Activated T-helper 2 cell treated with anti-CD3 and anti-CD28 coated beads, Interferon-gamma antibody, Interleukin-2, Interleukin-4, amounts not matched to agents 10 μg/mL and 5 μg/mL and 100 μg/mL, durations not matched to agents 14 hours and 24 hours and 36 hours (primary cell): ENCODE measurements around the gene HAUS8. TPM values are rescaled to one million over a fixed set of nuclear protein-coding genes. Genes with fewer than 3 reads are reported as not detected.
A peak's percentile ranks its signal among the peaks of the same experiment; 100 is the strongest.

Experiments used
- DNase-seq: peaks from one replicate; pipeline ENCODE4 v3.0.0; 2021; ENCODE audit warnings: low spot score
- H3K27ac Mint-ChIP-seq: one replicate; pipeline ENCODE4 v1.8.0; 2021; ENCODE audit warnings: mixed read lengths
- H3K27me3 Mint-ChIP-seq: one replicate; pipeline ENCODE4 v1.8.0; 2021; ENCODE audit warnings: low read depth, mixed read lengths
- H3K36me3 Mint-ChIP-seq: one replicate; pipeline ENCODE4 v1.8.0; 2021; ENCODE audit warnings: low read depth, mixed read lengths
- H3K4me1 Mint-ChIP-seq: one replicate; pipeline ENCODE4 v1.8.0; 2021; ENCODE audit warnings: low read depth, mixed read lengths
- H3K4me3 Mint-ChIP-seq: one replicate; pipeline ENCODE4 v1.8.0; 2021; ENCODE audit warnings: low read depth, mild to moderate bottlenecking, moderate library complexity, mixed read lengths
- H3K9me3 Mint-ChIP-seq: one replicate; pipeline ENCODE4 v1.8.0; 2021; ENCODE audit warnings: mixed read lengths
- intact Hi-C: fragments of 100-400 bp; cut with micrococcal nuclease; formaldehyde crosslinking; loops from one replicate; pipeline ENCODE4 v1.15.1; 2023
- total RNA-seq: library from RNA; stranded (reverse); gene quantifications from 2 replicates; pipeline ENCODE4 v1.2.3, GENCODE V29; 2022

The HAUS8 gene
- total RNA-seq, 1 donor from 2014 or later: 28.8 TPM

- H3K4me1 Mint-ChIP-seq: peaks cover 15% of the 10 kb centered on the region
- DNase-seq: no peak
- intact Hi-C loops: no loop called here
- H3K27me3 Mint-ChIP-seq: no peaks in the 10 kb centered on the region
- H3K36me3 Mint-ChIP-seq: peaks cover 74% of the 10 kb centered on the region
- H3K27ac Mint-ChIP-seq: no peak overlapping the region
- no peak overlapping the region for H3K4me3 Mint-ChIP-seq
- peaks cover 5% of the 10 kb centered on the region for H3K9me3 Mint-ChIP-seq
These were observed 14.4 kb downstream of the HAUS8 start for GRCh38 chr19:17060802-17061201.

GRCh38 chr19:17058236-17058635 lies 17.0 kb downstream of the HAUS8 start:
- DNase-seq: no peak
- H3K4me3 Mint-ChIP-seq: no peak overlapping the region
- intact Hi-C loops: no loop called here
- H3K4me1 Mint-ChIP-seq: peaks cover 2% of the 10 kb centered on the region
- H3K9me3 Mint-ChIP-seq: no peaks in the 10 kb centered on the region
- no peaks in the 10 kb centered on the region for H3K27me3 Mint-ChIP-seq
- H3K27ac Mint-ChIP-seq: no peak overlapping the region
- peaks cover 63% of the 10 kb centered on the region for H3K36me3 Mint-ChIP-seq

GRCh38 chr19:17055636-17056035 lies 19.6 kb downstream of the HAUS8 start:
- H3K4me3 Mint-ChIP-seq: no peak overlapping the region
- no peak overlapping the region for H3K27ac Mint-ChIP-seq
- H3K4me1 Mint-ChIP-seq: no peaks in the 10 kb centered on the region
- DNase-seq: no peak
- H3K9me3 Mint-ChIP-seq: no peaks in the 10 kb centered on the region
- H3K27me3 Mint-ChIP-seq: no peaks in the 10 kb centered on the region
- peaks cover 67% of the 10 kb centered on the region for H3K36me3 Mint-ChIP-seq
- intact Hi-C loops: no loop called here

DNA sequence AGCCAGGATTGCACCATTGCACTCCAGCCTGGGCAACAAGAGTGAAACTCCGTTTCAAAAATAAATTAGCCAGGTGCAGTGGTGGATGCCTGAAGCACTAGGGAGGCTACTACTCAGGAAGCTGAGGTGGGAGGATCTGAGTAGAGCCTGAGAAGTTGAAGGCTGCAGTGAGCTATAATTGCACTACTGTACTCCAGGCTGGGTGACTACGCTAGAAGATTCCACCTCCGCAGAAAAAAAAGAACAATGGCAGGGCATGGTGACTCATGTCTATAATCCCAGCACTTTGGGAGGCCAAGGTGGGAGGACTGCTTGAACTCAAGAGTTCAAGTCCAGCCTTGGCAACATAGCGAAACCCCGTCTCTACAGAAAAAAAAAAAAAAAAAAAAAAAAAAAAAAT lies 20.5 kb downstream of the HAUS8 start:
- Mint-ChIP-seq H3K4me3 (no peak overlapping the region), H3K27me3 (no peaks in the 10 kb centered on the region), H3K36me3 (peaks cover 63% of the 10 kb centered on the region), H3K4me1 (no peaks in the 10 kb centered on the region), H3K9me3 (no peaks in the 10 kb centered on the region), H3K27ac (no peak overlapping the region)
- DNase-seq: no peak
- intact Hi-C loops: loop anchor here (5.0 kb wide), 1 partner anchor 282 kb away; no protein-coding TSS in a partner anchor

GRCh38 chr19:17052439-17052838 lies 22.8 kb downstream of the HAUS8 start:
- Mint-ChIP-seq H3K4me3 (no peak overlapping the region), H3K27ac (no peak overlapping the region), H3K36me3 (peaks cover 54% of the 10 kb centered on the region), H3K4me1 (no peaks in the 10 kb centered on the region), H3K9me3 (no peaks in the 10 kb centered on the region), H3K27me3 (no peaks in the 10 kb centered on the region)
- intact Hi-C loops: loop anchor here (5.0 kb wide), 1 partner anchor 280 kb away; no protein-coding TSS in a partner anchor
- DNase-seq: no peak

GRCh38 chr19:17049711-17050280 lies 25.5 kb downstream of the HAUS8 start:
- no peaks in the 10 kb centered on the region for H3K4me1 Mint-ChIP-seq
- H3K36me3 Mint-ChIP-seq: peaks cover 42% of the 10 kb centered on the region
- peak overlapping the region; percentile 17 for H3K27ac Mint-ChIP-seq
- no peak for DNase-seq
- H3K4me3 Mint-ChIP-seq: no peak overlapping the region
- intact Hi-C loops: loop anchor here (5.0 kb wide), 1 partner anchor 277 kb away; no protein-coding TSS in a partner anchor
- H3K27me3 Mint-ChIP-seq: no peaks in the 10 kb centered on the region
- H3K9me3 Mint-ChIP-seq: no peaks in the 10 kb centered on the region

GRCh38 chr19:17048885-17049453 lies 26.3 kb downstream of the HAUS8 start:
- Mint-ChIP-seq H3K36me3 (peaks cover 39% of the 10 kb centered on the region), H3K27ac (no peak overlapping the region), H3K4me3 (no peak overlapping the region), H3K27me3 (no peaks in the 10 kb centered on the region), H3K4me1 (no peaks in the 10 kb centered on the region), H3K9me3 (no peaks in the 10 kb centered on the region)
- DNase-seq: no peak
- intact Hi-C loops: no loop called here

- Mint-ChIP-seq H3K36me3 (peaks cover 18% of the 10 kb centered on the region), H3K9me3 (no peaks in the 10 kb centered on the region), H3K27ac (no peak overlapping the region), H3K4me3 (no peak overlapping the region), H3K4me1 (no peaks in the 10 kb centered on the region), H3K27me3 (peaks cover 2% of the 10 kb centered on the region)
- intact Hi-C loops: no loop called here
- DNase-seq: no peak
These were observed 29.2 kb downstream of the HAUS8 start for GRCh38 chr19:17045907-17046502.

- intact Hi-C loops: no loop called here
- Mint-ChIP-seq H3K27me3 (peaks cover 2% of the 10 kb centered on the region), H3K27ac (no peak overlapping the region), H3K36me3 (peaks cover 4% of the 10 kb centered on the region), H3K9me3 (no peaks in the 10 kb centered on the region), H3K4me3 (no peak overlapping the region), H3K4me1 (no peaks in the 10 kb centered on the region)
- DNase-seq: no peak
These were observed 31.5 kb downstream of the HAUS8 start for GRCh38 chr19:17043744-17044143.

DNA sequence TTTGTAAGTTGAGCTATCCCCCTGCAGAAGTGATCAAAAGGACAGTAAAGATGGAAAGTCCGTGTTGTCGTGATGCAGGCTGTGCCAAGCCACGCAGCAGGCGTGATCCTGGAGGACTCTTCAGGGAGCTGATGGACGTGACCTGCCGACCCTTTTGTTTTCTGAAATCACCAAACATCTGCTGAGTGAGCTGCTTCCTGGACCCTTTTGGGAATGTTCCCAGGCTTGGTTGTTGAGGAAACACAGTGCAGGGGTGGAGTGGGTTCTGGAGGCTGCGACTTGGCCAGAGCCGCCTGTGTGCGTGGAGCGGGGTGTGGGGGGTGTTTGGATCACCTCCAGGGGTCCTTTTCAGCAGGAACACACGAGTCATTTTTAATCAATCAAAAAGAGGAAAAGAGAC lies 33.3 kb downstream of the HAUS8 start:
- no peaks in the 10 kb centered on the region for H3K4me1 Mint-ChIP-seq
- DNase-seq: no peak
- no peak overlapping the region for H3K4me3 Mint-ChIP-seq
- no peaks in the 10 kb centered on the region for H3K36me3 Mint-ChIP-seq
- no peak overlapping the region for H3K27ac Mint-ChIP-seq
- intact Hi-C loops: no loop called here
- no peaks in the 10 kb centered on the region for H3K9me3 Mint-ChIP-seq
- H3K27me3 Mint-ChIP-seq: peaks cover 2% of the 10 kb centered on the region

DNA sequence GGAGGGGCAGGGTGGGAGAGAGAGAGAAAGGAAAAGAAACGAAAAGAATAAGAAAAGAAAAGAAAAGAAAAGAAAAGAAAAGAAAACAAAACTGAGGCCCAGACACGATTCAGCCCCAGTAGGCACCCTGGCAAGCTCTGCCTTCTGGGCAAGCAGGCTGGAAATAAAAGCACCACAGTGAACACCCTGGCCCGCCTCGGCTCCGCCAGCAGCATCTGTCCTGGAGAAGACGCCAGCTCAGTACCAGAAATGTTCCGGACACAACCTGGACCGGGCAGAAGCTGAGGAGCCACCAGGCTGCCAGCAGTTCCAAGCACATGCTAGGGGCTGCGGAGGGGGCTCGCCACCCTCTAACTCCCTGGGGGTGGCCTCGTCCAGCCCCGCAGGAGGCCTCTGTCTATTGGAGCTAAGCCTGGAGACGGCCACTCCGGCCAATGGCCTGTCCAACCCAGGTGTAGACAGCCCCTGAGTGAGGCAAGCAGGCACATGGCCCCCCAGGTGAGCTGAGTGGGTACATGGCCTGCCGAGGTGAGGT lies 37.2 kb downstream of the HAUS8 start:
- intact Hi-C loops: no loop called here
- Mint-ChIP-seq H3K4me3 (no peak overlapping the region), H3K36me3 (no peaks in the 10 kb centered on the region), H3K4me1 (no peaks in the 10 kb centered on the region), H3K9me3 (no peaks in the 10 kb centered on the region), H3K27ac (no peak overlapping the region), H3K27me3 (peaks cover 4% of the 10 kb centered on the region)
- DNase-seq: no peak

GRCh38 chr19:17037184-17037583 lies 38.1 kb downstream of the HAUS8 start:
- no peak overlapping the region for H3K4me3 Mint-ChIP-seq
- H3K27ac Mint-ChIP-seq: no peak overlapping the region

DNA sequence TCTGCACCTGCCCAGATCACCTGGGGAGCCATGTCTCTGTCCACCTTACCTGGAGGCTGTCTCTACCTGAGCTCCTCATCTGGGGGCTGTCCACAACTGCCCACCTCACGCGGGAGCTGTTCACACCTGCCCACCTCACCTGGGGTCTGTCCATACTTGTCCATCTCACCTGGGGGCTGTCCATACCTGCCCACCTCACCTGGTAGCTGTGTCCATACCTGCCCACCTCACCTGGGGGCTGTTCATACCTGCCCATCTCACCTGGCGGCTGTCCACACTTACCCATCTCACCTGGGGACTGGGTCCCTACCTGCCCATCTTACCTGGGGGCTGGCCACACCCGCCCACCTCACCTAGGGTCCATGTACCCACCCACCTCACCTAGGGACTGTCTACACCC lies 38.6 kb downstream of the HAUS8 start:
- H3K4me3 Mint-ChIP-seq: no peak overlapping the region
- intact Hi-C loops: no loop called here
- H3K4me1 Mint-ChIP-seq: no peaks in the 10 kb centered on the region
- no peak for DNase-seq
- no peaks in the 10 kb centered on the region for H3K9me3 Mint-ChIP-seq
- H3K27me3 Mint-ChIP-seq: peaks cover 6% of the 10 kb centered on the region
- no peaks in the 10 kb centered on the region for H3K36me3 Mint-ChIP-seq
- no peak overlapping the region for H3K27ac Mint-ChIP-seq

More at GRCh38 chr19:17037184-17037583, 38.1 kb downstream of the HAUS8 start:
- DNase-seq: no peak
- Mint-ChIP-seq H3K9me3 (no peaks in the 10 kb centered on the region), H3K4me1 (no peaks in the 10 kb centered on the region), H3K27me3 (peaks cover 9% of the 10 kb centered on the region), H3K36me3 (no peaks in the 10 kb centered on the region)
- intact Hi-C loops: no loop called here
